GM12878 (cell line): ENCODE measurements around the gene KIAA0825.

Source experiments
- CTCF ChIP-seq, 3 experiments: IDR thresholded peaks in 2 of 3; conservative IDR thresholded peaks in 1 of 3; 2 replicates each; pipeline ENCODE4 v1.5.1; 2011; ENCODE audit warnings: low read depth in 3 of 3, low read length in 3 of 3, mild to moderate bottlenecking in 3 of 3, control low read depth in 2 of 3, moderate library complexity in 2 of 3, inconsistent platforms in 1 of 3, mixed read lengths in 1 of 3; ENCODE audit not compliant: control insufficient read depth in 2 of 3, insufficient read depth in 1 of 3; ENCODE audit errors: extremely low read depth in 1 of 3
- SMARCA5 ChIP-seq: fragments of 450-650 bp; IDR thresholded peaks from 2 replicates; pipeline ENCODE4 v1.6.1; 2017; ENCODE audit warnings: mild to moderate bottlenecking

DNA sequence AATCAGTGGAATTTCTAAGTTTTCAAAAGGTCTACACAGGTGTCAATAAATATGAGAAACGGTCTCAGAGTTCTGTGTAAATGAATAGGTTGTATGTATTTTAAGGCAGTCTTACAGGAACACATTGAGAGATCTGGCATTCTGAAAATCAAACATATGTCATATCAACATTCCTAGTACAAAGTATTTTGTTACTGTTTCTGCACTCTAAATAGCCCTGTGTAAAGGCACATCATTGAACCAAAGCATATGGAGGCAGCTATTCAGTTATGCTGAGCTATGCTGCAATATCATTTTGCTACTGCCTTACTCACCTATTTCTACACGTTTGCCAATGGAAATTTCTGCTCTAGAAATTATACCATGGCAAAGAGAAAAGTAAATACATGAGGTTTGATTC is 379.1 kb downstream of the KIAA0825 start:
- no peak for TF ChIP-seq CTCF (IDR thresholded peaks at IDR 0.05 in 2 of 3, conservative IDR thresholded peaks at IDR 0.05 in 1 of 3; ENCODE audit: control insufficient read depth in 2 of 3, extremely low read depth in 1 of 3, insufficient read depth in 1 of 3, low read depth in 3 of 3, low read length in 3 of 3)
- no peak for TF ChIP-seq SMARCA5
